ENCODE data around the gene DUSP14.

GRCh38 chr17:37562016-37562745, 72.5 kb downstream of the DUSP14 start:
- TF ChIP-seq, protein P1, sequence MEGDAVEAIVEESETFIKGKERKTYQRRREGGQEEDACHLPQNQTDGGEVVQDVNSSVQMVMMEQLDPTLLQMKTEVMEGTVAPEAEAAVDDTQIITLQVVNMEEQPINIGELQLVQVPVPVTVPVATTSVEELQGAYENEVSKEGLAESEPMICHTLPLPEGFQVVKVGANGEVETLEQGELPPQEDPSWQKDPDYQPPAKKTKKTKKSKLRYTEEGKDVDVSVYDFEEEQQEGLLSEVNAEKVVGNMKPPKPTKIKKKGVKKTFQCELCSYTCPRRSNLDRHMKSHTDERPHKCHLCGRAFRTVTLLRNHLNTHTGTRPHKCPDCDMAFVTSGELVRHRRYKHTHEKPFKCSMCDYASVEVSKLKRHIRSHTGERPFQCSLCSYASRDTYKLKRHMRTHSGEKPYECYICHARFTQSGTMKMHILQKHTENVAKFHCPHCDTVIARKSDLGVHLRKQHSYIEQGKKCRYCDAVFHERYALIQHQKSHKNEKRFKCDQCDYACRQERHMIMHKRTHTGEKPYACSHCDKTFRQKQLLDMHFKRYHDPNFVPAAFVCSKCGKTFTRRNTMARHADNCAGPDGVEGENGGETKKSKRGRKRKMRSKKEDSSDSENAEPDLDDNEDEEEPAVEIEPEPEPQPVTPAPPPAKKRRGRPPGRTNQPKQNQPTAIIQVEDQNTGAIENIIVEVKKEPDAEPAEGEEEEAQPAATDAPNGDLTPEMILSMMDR (IDR thresholded peaks at IDR 0.05): no peak
- no peak for TF ChIP-seq POLR2A (IDR thresholded peaks at IDR 0.05)
- TF ChIP-seq POLR2AphosphoS5 (IDR thresholded peaks at IDR 0.05; ENCODE audit: insufficient read depth in 1 of 2, low read depth in 1 of 2): no peak

Data from vagina (tissue), 2 donors.